Right lobe of liver (tissue), 6 donors: ENCODE measurements around the gene PRICKLE4. TPM values are rescaled to one million over a fixed set of nuclear protein-coding genes. Genes with fewer than 3 reads are reported as not detected.

Source experiments
- ATAC-seq, 4 donors: fragments of 200-7000 bp; cut with Tn5 transposase; one replicate each; pipeline ENCODE4 v1.9.1; 2020; ENCODE audit warnings: mild to moderate bottlenecking in 4 of 4, moderate library complexity in 4 of 4
- DNase-seq, 3 donors: peaks; one replicate each; pipeline ENCODE4 v3.0.0-alpha.2; 2020
- H3K27ac ChIP-seq, 3 donors: fragments of 200-600 bp; one replicate each; pipeline ENCODE4 v1.8.0; 2022
- H3K27me3 ChIP-seq, 2 donors: fragments of 200-600 bp; one replicate each; pipeline ENCODE4 v1.8.0; 2022
- H3K36me3 ChIP-seq, 4 donors: fragments of 200-600 bp; sonication (generic) in 1 of 4; one replicate each; pipeline versions ENCODE4 v1.5.1 to v1.8.0; 2017 to 2022; ENCODE audit warnings: control low read depth in 1 of 4
- H3K4me1 ChIP-seq, 4 donors: fragments of 200-600 bp; sonication (generic) in 1 of 4; one replicate each; pipeline versions ENCODE4 v1.5.1 to v1.8.0; 2017 to 2022; ENCODE audit warnings: control low read depth in 1 of 4
- H3K4me3 ChIP-seq, 3 donors: fragments of 200-600 bp; one replicate each; pipeline ENCODE4 v1.8.0; 2022
- H3K9me3 ChIP-seq, 4 donors: fragments of 200-600 bp; sonication (generic) in 1 of 4; one replicate each; pipeline versions ENCODE4 v1.5.1 to v1.8.0; 2017 to 2022; ENCODE audit warnings: control low read depth in 1 of 4
- CTCF ChIP-seq, 4 donors: fragments of 200-600 bp in 3 of 4; fragments of 450-650 bp in 1 of 4; IDR thresholded peaks; one replicate each; pipeline versions ENCODE4 v1.5.1 to v1.8.0; 2016 to 2022; ENCODE audit warnings: antibody characterized with exemption in 4 of 4, mild to moderate bottlenecking in 2 of 4
- POLR2A ChIP-seq: fragments of 450-650 bp; IDR thresholded peaks from one replicate; pipeline ENCODE4 v1.6.1; 2017; ENCODE audit warnings: antibody characterized with exemption, mild to moderate bottlenecking
- WGBS: methylation state at CpG from one replicate; pipeline ENCODE4 v1.1.6; 2018; ENCODE audit warnings: low coverage, low lambda C conversion rate; ENCODE audit not compliant: insufficient coverage; ENCODE audit errors: missing lambda C conversion rate; 5-methylcytosine and 5-hydroxymethylcytosine counted together
- intact Hi-C, 2 donors: fragments of 100-400 bp; cut with DNase I; formaldehyde crosslinking; loops; one replicate each; pipeline versions ENCODE4 v1.11.2 to v1.14.1; 2022
- long read RNA-seq: library from polyadenylated mRNA; unstranded; transcript quantifications from one replicate; pipeline ENCODE4 v2.0.0, GENCODE V29; 2019
- total RNA-seq, 6 experiments: library from RNA; depleted of rRNA in 2 of 6; stranded (reverse); fragments of >200 nt in 2 of 6; fragmentation: NEBNext Ultra II Directional in 3 of 6; extraction: Animal tissue kit (Norgen Biotek cat#: 25700) in 3 of 6; gene quantifications; one replicate each; pipeline versions ENCODE4 v1.1.0 to v1.2.4, GENCODE V29; 2016 to 2023
- donor health status: DM: no; HTN: yes; CAD: no.
- donor health status: DM: no; HTN: no; CAD: no.
- donor health status: DM: no; HTN: no; CAD: no.
- donor health status: DM: no; HTN: yes; CAD: no.
- donor health status: DM: no; HTN: yes; CAD: no.

The PRICKLE4 gene
- total RNA-seq, result 1 to 10 TPM in 5 of 6 experiments, not detected in 1; 1.3 to 3.1 (median 2.7) TPM
- long read RNA-seq, result 0 reads

DNA sequence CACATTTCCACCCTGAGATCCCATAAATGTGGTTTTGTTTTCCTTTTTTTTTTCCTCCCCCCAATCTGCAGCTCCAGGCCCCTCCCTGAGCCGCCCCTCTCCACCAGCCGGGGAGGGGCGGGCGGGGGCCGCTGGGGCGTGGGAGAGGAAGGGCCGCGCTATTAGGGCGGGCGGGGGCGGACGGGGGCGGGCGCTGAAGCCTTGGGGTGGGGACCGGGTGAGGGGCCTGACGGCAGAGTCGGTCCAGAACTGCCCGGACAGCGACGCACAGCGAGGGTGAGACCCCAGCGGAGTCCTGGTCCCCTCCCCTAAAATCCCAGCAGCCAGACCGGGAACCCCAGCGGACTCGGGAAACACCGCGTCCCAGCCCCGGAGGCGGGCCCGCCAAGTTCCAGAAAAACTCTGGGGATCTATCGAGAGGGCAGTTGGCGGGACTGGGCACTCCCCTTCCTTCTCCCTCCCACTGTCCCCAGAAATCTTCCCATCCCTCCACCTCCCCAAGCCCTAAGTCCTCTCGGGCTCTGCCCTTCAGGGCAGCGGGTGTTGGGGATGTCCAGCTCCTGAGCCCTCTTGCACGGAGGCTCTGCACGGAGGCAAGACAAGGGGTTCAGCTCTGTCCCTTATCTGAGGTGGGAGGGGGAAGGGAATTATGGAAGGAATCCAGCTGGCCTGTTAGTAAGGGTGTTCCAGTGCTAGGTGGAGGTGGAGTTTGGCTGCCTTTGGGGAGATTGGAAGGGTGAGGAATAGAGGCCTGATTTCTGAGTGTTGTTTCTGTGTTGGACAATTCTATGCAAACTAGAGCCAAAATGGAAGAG is at the start of gene PRICKLE4:
Gene PRICKLE4, plus strand, starts transcription at position 232 of the 815 bp plus-strand sequence. CDS start 2,692 bp downstream, outside the sequence.
- peak within 1 kb of the TSS; percentile 66 to 88 (median 84) for H3K27ac ChIP-seq
- H3K9me3 ChIP-seq, result no peaks in the 10 kb centered on the region
- H3K36me3 ChIP-seq, result peaks cover 0 to under 1% (median 0%) of the 10 kb centered on the region in 4 donors
- ATAC-seq, result peak; percentile 57 to 69 (median 66)
- DNase-seq, result peak; percentile 65 to 88 (median 73)
- no peaks in the 10 kb centered on the region for H3K27me3 ChIP-seq
- WGBS, result 1% methylated on average over 9 of the region's 36 CpGs
- no peak for TF ChIP-seq POLR2A
- TF ChIP-seq CTCF (IDR thresholded peaks at IDR 0.05), result no peak
- intact Hi-C loops, result loop anchor here (10.0 kb wide), 3 partner anchors 144 to 264 kb away; partner anchors contain the start of genes BYSL (in 1 of the 2) and MED20 (in 1 of the 2)
- peaks cover 0 to 18% (median 7%) of the 10 kb centered on the region in 4 donors for H3K4me1 ChIP-seq
- peak within 1 kb of the TSS; percentile 65 to 85 (median 76) for H3K4me3 ChIP-seq

- H3K27ac ChIP-seq, result no peak overlapping the region
- H3K4me1 ChIP-seq, result no peaks in the 10 kb centered on the region
- 65% methylated on average over 3 of the region's 7 CpGs for WGBS
- TF ChIP-seq CTCF (IDR thresholded peaks at IDR 0.05), result no peak
- no peak for TF ChIP-seq POLR2A
- no peak overlapping the region for H3K4me3 ChIP-seq
- intact Hi-C loops, result no loop called here
- H3K36me3 ChIP-seq, result no peaks in the 10 kb centered on the region
- ATAC-seq, result no peak
- H3K9me3 ChIP-seq, result no peaks in the 10 kb centered on the region
- DNase-seq, result no peak
- no peaks in the 10 kb centered on the region for H3K27me3 ChIP-seq
These were observed 49.0 kb upstream of the PRICKLE4 start for GRCh38 chr6:41731561-41732086.

- Histone ChIP-seq H3K4me1 (no peaks in the 10 kb centered on the region), H3K36me3 (no peaks in the 10 kb centered on the region), H3K9me3 (no peaks in the 10 kb centered on the region), H3K27ac (no peak overlapping the region), H3K27me3 (no peaks in the 10 kb centered on the region), H3K4me3 (no peak overlapping the region)
- no peak for TF ChIP-seq POLR2A
- no peak for TF ChIP-seq CTCF (IDR thresholded peaks at IDR 0.05)
- ATAC-seq, result no peak
- no peak for DNase-seq
- intact Hi-C loops, result no loop called here
These were observed 48.4 kb upstream of the PRICKLE4 start for GRCh38 chr6:41732149-41732548.

DNA sequence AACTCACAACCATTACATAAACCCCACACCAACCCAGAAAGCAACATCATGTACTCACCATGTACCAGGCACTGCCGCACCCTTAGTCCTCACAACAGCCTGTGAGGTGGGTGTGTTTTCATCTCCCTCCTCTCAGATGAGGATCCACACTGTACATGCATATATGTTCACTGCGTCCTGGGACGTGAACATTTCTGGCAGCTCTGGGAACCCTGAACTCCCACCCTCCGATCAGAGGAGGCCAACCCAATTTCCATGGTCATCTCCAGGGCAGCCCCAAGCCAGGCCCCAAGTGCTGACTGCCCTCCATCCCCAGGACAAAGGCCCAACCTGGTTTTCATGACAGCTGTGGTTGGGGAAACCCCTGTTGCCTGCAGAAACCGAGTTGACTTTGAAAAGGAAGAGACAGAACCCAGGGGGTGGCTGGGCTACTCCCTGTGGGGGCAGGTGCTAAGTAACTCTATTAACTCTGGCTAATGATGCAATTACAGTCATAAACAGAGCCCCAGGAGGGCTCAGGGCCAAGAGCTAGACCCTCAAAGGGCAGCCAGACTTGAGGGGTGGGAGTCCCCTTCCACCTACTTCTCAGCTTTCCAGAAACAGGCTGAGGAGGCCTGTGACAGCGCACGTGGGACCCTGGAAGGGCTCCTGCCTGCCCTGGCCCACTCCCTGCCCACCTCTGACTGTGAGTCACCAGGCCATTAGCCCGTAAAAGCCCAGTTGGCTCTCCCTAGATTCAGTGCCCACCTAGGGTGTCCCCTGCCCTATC is 47.8 kb upstream of the PRICKLE4 start:
- peak overlapping the region in 2 of 3 donors; percentile 80 to 87 for H3K27ac ChIP-seq
- no peak for DNase-seq
- no peaks in the 10 kb centered on the region for H3K27me3 ChIP-seq
- TF ChIP-seq CTCF (IDR thresholded peaks at IDR 0.05), result no peak
- TF ChIP-seq POLR2A, result no peak
- no peaks in the 10 kb centered on the region for H3K9me3 ChIP-seq
- intact Hi-C loops, result no loop called here
- no peak overlapping the region for H3K4me3 ChIP-seq
- no peaks in the 10 kb centered on the region for H3K36me3 ChIP-seq
- 73% methylated on average over 4 of the region's 8 CpGs for WGBS
- no peaks in the 10 kb centered on the region for H3K4me1 ChIP-seq
- no peak for ATAC-seq
